MM.1S (cell line): ENCODE measurements around the gene FCHO1.

Experiments used
- CTCF ChIP-seq: fragments of 300-600 bp; sonication (generic); IDR thresholded peaks from 2 replicates; pipeline ENCODE4 v1.5.1; 2016; ENCODE audit warnings: antibody characterized with exemption, low read length, mixed read lengths
- EZH2 ChIP-seq: fragments of 300-600 bp; sonication (generic); optimal IDR thresholded peaks from 2 replicates; pipeline ENCODE3; 2017; ENCODE audit warnings: low read depth, mild to moderate bottlenecking, antibody characterized with exemption, low read length, mixed read lengths

- TF ChIP-seq EZH2 (no peak), CTCF (no peak)
These were observed 12.0 kb upstream of the FCHO1 start for GRCh38 chr19:17739121-17739875.
